Testis (tissue), 3 donors: ENCODE measurements around the gene GDPD5. TPM values are rescaled to one million over a fixed set of nuclear protein-coding genes. Genes with fewer than 3 reads are reported as not detected.

Experiments
- DNase-seq: peaks from one replicate; pipeline ENCODE4 v3.0.0-alpha.2; 2019
- H3K27ac ChIP-seq, 2 donors: fragments of 200-600 bp; sonication (generic); one replicate each; pipeline ENCODE4 v1.5.1; 2019
- H3K27me3 ChIP-seq: fragments of 200-600 bp; sonication (generic); one replicate; pipeline ENCODE4 v1.5.1; 2019
- H3K36me3 ChIP-seq: fragments of 200-600 bp; sonication (generic); one replicate; pipeline ENCODE4 v1.5.1; 2017; ENCODE audit warnings: low read depth; ENCODE audit errors: missing control alignments
- H3K4me1 ChIP-seq: fragments of 200-600 bp; sonication (generic); one replicate; pipeline ENCODE4 v1.5.1; 2019
- H3K4me3 ChIP-seq, 2 donors: fragments of 200-600 bp; sonication (generic); one replicate each; pipeline ENCODE4 v1.5.1; 2017 to 2019
- H3K9me3 ChIP-seq: fragments of 200-600 bp; sonication (generic); one replicate; pipeline ENCODE4 v1.5.1; 2017
- POLR2A ChIP-seq: fragments of 450-650 bp; IDR thresholded peaks from one replicate; pipeline ENCODE4 v1.6.1; 2017; ENCODE audit warnings: antibody characterized with exemption, mild to moderate bottlenecking, moderate library complexity
- WGBS, 2 donors: methylation state at CpG; one replicate each; pipeline ENCODE4 v1.1.5; 2018; 5-methylcytosine and 5-hydroxymethylcytosine counted together
- intact Hi-C: fragments of 100-400 bp; cut with DNase I; formaldehyde crosslinking; loops from one replicate; pipeline ENCODE4 v1.15.1; 2023; ENCODE audit warnings: low total_unique reads
- polyA plus RNA-seq: library from polyadenylated mRNA; stranded (reverse); fragments of 350-450 nt; fragmentation: Illumina TruSeq; extraction: RNeasy Lipid Tissue Mini Kit (QIAGEN cat#74804); gene quantifications from one replicate; pipeline ENCODE4 v1.2.3, GENCODE V29; 2014; ENCODE audit warnings: low read depth, low replicate concordance; ENCODE audit not compliant: insufficient read depth
- total RNA-seq, 2 donors: library from RNA; depleted of rRNA; stranded (reverse); fragments of >200 nt; gene quantifications; one replicate each; pipeline ENCODE4 v1.2.3, GENCODE V29; 2016
- TF ChIP-seq, protein P1 (sequence below), 3 experiments: fragments of 450-650 bp in 2 of 3; fragments of 200-600 bp in 1 of 3; sonication (generic) in 1 of 3; IDR thresholded peaks; one replicate each; pipeline ENCODE4 v1.5.1; 2016 to 2019; ENCODE audit warnings: antibody characterized with exemption in 3 of 3, mild to moderate bottlenecking in 2 of 3, moderate library complexity in 1 of 3

The GDPD5 gene
- total and polyA plus RNA-seq, 3 donors from 2014 or later = 43.3 to 99.5 (median 65.8) TPM

DNA sequence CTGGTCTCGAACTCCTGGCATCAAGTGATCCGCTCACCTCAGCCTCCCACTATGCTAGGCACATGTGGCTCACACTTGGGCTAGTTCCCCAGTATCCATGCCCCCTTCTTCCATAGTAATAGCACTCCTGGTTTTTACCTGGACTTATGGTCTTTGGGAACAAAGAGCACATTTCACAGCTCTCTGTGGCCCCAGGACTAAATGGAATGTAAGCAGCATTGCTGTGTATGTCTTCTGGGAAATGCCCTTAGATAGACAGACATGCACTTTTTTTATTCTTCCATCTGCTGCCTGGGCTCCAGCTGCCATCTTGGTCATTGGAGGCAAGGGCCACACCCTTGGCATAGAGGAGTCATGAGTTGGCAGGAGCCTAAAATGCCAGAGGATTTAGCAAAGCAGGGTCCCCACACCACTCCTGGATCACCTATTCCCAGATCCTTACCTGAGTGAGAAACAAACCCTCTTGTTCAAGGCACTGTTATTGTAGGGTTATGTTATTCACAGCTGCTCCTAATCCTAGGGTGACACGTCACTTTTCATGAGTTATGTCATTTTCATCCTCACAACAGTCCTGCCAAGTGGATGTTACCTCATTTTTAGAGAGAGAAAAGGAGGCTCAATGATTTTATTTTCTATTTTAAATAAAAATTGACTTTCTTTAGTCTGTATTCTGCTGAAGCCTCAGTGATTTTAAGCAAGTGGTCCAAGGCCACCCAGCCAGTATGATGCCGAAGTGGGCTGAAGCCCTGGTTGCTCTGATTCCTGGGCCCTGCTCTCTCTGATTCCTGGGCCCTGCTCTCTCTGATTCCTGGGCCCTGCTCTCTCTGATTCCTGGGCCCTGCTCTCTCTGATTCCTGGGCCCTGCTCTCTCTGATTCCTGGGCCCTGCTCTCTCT is 15.7 kb upstream of the GDPD5 start:
- TF ChIP-seq, protein P1, sequence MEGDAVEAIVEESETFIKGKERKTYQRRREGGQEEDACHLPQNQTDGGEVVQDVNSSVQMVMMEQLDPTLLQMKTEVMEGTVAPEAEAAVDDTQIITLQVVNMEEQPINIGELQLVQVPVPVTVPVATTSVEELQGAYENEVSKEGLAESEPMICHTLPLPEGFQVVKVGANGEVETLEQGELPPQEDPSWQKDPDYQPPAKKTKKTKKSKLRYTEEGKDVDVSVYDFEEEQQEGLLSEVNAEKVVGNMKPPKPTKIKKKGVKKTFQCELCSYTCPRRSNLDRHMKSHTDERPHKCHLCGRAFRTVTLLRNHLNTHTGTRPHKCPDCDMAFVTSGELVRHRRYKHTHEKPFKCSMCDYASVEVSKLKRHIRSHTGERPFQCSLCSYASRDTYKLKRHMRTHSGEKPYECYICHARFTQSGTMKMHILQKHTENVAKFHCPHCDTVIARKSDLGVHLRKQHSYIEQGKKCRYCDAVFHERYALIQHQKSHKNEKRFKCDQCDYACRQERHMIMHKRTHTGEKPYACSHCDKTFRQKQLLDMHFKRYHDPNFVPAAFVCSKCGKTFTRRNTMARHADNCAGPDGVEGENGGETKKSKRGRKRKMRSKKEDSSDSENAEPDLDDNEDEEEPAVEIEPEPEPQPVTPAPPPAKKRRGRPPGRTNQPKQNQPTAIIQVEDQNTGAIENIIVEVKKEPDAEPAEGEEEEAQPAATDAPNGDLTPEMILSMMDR (IDR thresholded peaks at IDR 0.05) = no peak
- TF ChIP-seq POLR2A = no peak
- 94 to 95% methylated on average over 4 of the region's 4 CpGs for WGBS, 2 donors
- intact Hi-C loops = no loop called here

DNA sequence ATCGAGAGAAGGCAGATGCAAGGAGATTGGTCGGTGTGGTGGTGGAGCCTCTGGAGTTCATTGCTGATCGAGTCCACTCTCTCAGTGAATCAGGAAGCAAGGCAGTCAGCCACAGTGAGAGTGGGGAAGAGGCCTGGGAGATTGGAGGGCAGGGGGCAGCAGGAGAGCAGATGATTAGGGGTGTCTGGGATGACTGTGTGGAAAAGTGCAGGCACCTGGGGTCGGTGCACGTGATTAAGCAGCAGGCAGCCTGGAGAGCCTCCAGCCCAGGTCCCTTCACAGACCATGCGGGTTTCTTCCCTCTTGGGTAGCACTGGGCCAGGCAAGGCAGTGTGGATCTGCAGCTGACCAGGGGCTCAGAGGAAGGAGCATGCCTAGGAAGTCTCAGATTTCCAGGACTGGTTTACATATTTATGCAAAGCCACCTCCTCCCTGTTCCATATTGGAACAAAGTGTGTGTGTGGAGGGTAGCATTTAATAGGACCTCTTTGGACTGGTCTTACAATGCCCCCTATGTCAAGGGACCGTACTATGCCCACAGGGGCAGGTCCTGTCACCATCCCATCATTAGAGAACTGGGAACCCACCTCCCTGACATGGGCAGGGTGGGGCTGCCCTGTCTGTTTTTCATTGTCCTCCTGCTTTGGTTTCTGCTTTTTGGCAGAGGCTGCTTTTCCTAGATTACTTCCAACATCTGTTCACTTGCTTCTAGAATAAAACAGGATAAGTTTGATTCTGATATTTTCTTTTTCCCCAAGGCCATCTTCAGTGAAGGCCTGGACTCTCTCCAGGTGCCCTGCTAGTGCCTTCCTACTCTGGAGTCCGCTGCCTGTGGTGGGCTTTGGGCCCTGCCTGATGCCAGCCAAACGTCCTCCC is 14.0 kb upstream of the GDPD5 start:
- no peak overlapping the region for H3K4me3 ChIP-seq
- no peak overlapping the region for H3K27ac ChIP-seq
- H3K4me1 ChIP-seq = no peaks in the 10 kb centered on the region
- H3K27me3 ChIP-seq = no peaks in the 10 kb centered on the region
- intact Hi-C loops = no loop called here
- no peaks in the 10 kb centered on the region for H3K36me3 ChIP-seq
- H3K9me3 ChIP-seq = no peaks in the 10 kb centered on the region
- DNase-seq = no peak
- no peak for TF ChIP-seq POLR2A
- TF ChIP-seq, protein P1 (IDR thresholded peaks at IDR 0.05) = no peak
- WGBS, 2 donors = 39 to 61% methylated on average over 9 of the region's 9 CpGs

More for the DNA sequence above, 15.7 kb upstream of the GDPD5 start:
- no peak overlapping the region for H3K4me3 ChIP-seq
- H3K4me1 ChIP-seq = no peaks in the 10 kb centered on the region
- H3K36me3 ChIP-seq = no peaks in the 10 kb centered on the region
- no peaks in the 10 kb centered on the region for H3K9me3 ChIP-seq
- H3K27me3 ChIP-seq = no peaks in the 10 kb centered on the region
- no peak for DNase-seq
- H3K27ac ChIP-seq = no peak overlapping the region

DNA sequence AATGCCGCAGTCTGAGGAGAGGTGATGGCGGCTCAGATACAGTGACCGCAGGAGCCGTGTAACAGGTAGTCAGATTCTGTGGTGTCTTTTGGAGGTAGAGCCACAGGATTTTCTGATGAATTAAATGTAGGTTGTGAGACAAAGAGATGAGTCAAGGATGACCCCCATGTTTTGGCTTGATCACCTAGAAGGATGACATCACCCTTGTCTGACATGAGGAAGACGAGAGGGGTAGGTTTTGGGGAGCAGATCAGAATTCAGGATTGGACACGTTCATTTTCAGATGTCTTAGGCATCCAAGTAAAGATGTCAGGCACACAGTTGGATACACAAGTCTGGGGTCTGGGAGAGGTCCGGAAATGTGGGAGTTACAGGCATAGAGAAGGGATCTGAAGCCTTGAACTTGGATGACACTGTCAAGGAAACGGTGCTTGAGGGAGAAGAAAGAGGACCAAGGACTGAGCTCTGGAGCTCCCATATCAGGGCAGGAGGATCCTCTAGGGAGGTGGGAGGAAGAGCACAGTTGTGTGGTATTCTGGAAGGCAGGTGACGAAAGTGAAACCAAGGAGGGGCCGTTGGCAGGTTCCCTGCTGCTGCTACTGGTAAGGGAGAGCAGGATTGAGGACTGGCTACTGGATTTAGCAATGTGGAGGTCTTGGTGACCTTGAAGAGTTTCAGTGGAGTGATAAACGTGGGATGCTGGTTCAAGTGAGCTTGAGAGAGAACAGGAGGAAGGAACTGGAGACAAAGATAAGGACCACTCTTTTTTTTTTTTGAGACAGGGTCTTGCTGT is 12.6 kb upstream of the GDPD5 start:
- Histone ChIP-seq H3K27me3 (no peaks in the 10 kb centered on the region), H3K36me3 (no peaks in the 10 kb centered on the region), H3K4me3 (no peak overlapping the region), H3K27ac (no peak overlapping the region), H3K9me3 (no peaks in the 10 kb centered on the region), H3K4me1 (no peaks in the 10 kb centered on the region)
- TF ChIP-seq POLR2A = no peak
- TF ChIP-seq, protein P1 (IDR thresholded peaks at IDR 0.05) = no peak
- DNase-seq = no peak
- 66 to 67% methylated on average over 11 of the region's 11 CpGs for WGBS, 2 donors
- intact Hi-C loops = no loop called here

DNA sequence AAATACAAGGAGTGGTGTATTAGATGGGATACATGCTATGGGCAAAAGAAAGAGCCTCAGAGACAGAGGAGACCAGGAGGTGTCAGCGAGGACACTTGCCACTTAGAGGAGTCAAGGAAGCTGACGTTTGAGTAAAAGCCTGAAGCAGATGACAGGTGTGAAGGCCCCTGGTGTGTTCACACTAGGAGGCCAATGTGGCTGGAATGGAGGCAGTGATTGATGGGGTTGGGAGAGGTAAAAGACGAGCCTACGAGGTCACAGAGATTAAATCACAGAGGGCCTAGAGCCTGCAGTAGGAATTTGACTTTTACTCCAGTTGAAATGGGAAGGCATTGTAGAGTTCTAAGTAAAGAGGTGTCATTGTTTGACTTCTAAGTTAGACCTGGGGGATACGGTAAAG is 12.0 kb upstream of the GDPD5 start:
- H3K4me1 ChIP-seq = no peaks in the 10 kb centered on the region
- intact Hi-C loops = no loop called here
- no peak overlapping the region for H3K27ac ChIP-seq
- no peak overlapping the region for H3K4me3 ChIP-seq
- no peak for TF ChIP-seq POLR2A
- TF ChIP-seq, protein P1 (IDR thresholded peaks at IDR 0.05) = no peak
- WGBS, 2 donors = 78 to 92% methylated on average over 5 of the region's 5 CpGs
- no peaks in the 10 kb centered on the region for H3K36me3 ChIP-seq
- no peak for DNase-seq
- no peaks in the 10 kb centered on the region for H3K27me3 ChIP-seq
- H3K9me3 ChIP-seq = no peaks in the 10 kb centered on the region
